SU-DHL-6 (cell line): ENCODE measurements around the gene ATP2A2.

Source experiments
- EZH2phosphoT487 ChIP-seq: fragments of 200-600 bp; sonication (generic), shearing (Covaris generic); conservative IDR thresholded peaks from 2 replicates; pipeline ENCODE4 v1.6.1; 2018; ENCODE audit warnings: mild to moderate bottlenecking, antibody characterized with exemption, low read length, moderate library complexity, mixed read lengths
- TF ChIP-seq, protein P1 (sequence below): fragments of 200-600 bp; sonication (generic); IDR thresholded peaks from one replicate; pipeline ENCODE4 v1.5.1; 2017; ENCODE audit warnings: antibody characterized with exemption, mild to moderate bottlenecking, low read length, moderate library complexity; ENCODE audit not compliant: insufficient read depth, poor library complexity, severe bottlenecking

DNA sequence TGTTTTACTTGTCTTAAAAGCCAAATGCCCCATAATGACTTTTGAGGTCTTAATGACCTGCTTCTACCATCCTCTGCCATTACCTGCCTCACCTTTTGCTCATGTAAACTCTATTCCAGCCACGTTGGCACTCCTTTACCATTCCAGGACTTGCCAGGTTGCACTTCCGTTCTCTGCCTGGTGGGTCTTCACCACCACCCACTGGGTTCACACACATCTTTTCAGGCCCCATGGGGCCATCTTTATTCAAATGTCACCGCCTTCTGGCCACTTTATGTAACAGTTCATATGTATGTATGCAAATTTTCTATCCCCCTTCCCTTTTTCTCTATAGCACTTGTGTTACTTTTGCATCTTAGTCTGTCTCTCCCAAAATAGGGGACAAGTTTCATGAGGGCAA lies 57.7 kb downstream of the ATP2A2 start:
- no peak for TF ChIP-seq EZH2phosphoT487
- TF ChIP-seq, protein P1, sequence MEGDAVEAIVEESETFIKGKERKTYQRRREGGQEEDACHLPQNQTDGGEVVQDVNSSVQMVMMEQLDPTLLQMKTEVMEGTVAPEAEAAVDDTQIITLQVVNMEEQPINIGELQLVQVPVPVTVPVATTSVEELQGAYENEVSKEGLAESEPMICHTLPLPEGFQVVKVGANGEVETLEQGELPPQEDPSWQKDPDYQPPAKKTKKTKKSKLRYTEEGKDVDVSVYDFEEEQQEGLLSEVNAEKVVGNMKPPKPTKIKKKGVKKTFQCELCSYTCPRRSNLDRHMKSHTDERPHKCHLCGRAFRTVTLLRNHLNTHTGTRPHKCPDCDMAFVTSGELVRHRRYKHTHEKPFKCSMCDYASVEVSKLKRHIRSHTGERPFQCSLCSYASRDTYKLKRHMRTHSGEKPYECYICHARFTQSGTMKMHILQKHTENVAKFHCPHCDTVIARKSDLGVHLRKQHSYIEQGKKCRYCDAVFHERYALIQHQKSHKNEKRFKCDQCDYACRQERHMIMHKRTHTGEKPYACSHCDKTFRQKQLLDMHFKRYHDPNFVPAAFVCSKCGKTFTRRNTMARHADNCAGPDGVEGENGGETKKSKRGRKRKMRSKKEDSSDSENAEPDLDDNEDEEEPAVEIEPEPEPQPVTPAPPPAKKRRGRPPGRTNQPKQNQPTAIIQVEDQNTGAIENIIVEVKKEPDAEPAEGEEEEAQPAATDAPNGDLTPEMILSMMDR = no peak
